ENCODE data around the gene TINAGL1.

- TF ChIP-seq CTCF (IDR thresholded peaks at IDR 0.05) (no peak), POLR2A (IDR thresholded peaks at IDR 0.05) (no peak)
These were observed 10.3 kb downstream of the TINAGL1 start for GRCh38 chr1:31586376-31587327.

Data from right lobe of liver (tissue), 4 donors.